Measurements from ENCODE around the gene LDB2. TPM values are rescaled to one million over a fixed set of nuclear protein-coding genes. Genes with fewer than 3 reads are reported as not detected.

LDB2 gene
- total and polyA plus RNA-seq, 2 donors (not counting 3 experiments of a cell fraction or from before 2014, with no cell fraction given) = 127 to 223 TPM

GRCh38 chr4:16492872-16493271 lies 405.6 kb downstream of the LDB2 start:
- Histone ChIP-seq H2AFZ (ENCODE audit: low read depth, low read length) (no peak overlapping the region), H3K4me3 (replicated peaks in 1 of 3; ENCODE audit: insufficient read depth in 1 of 3, low read depth in 1 of 3, low read length in 3 of 3) (no peak overlapping the region), H3K9ac (replicated peaks; ENCODE audit: extremely low read depth, insufficient read depth, low read length) (no peak overlapping the region), H3K4me2 (ENCODE audit: insufficient read depth, low read length) (no peak overlapping the region), H4K20me1 (replicated peaks; ENCODE audit: control insufficient read depth, extremely low read depth, insufficient read depth, low read length) (no peaks in the 10 kb centered on the region), H3K27me3 (ENCODE audit: control insufficient read depth in 2 of 2, insufficient read depth in 2 of 2, low read length in 2 of 2) (peaks cover 0 to 2% of the 10 kb centered on the region in 2 experiments), H3K9me1 (replicated peaks; ENCODE audit: control insufficient read depth, extremely low read depth, insufficient read depth, low read length) (no peaks in the 10 kb centered on the region), H3K79me2 (ENCODE audit: control insufficient read depth, insufficient read depth, low read length) (no peaks in the 10 kb centered on the region), H3K4me1 (ENCODE audit: control insufficient read depth, extremely low read depth, insufficient read depth, low read length) (no peaks in the 10 kb centered on the region), H3K9me3 (replicated peaks; ENCODE audit: control insufficient read depth, insufficient read depth, low read length) (no peaks in the 10 kb centered on the region), H3K27ac (ENCODE audit: insufficient read depth, low read depth, low read length) (no peak overlapping the region), H3K36me3 (ENCODE audit: control insufficient read depth in 2 of 2, extremely low read depth in 1 of 2, insufficient read depth in 2 of 2, low read length in 2 of 2) (no peaks in the 10 kb centered on the region)
- ChIA-PET CTCF (interaction anchor here (0.7 kb wide), 1 partner anchor 88 kb away, joined by 3 read pairs; no protein-coding TSS in a partner anchor), POLR2A (no interaction called here)
- dilution Hi-C loops (cut with MboI; ENCODE audit: extremely low pct_ligation_motif_present, low sequenced_read_pairs) = no loop called here
- FAIRE-seq (no peak), DNase-seq (ENCODE audit: low read depth, low spot score) (no peak)
- no TSS peak for BruUV-seq (replicated peaks)
- intact Hi-C loops (cut with micrococcal nuclease) = no loop called here
- TF ChIP-seq EZH2 (IDR thresholded peaks at IDR 0.05; ENCODE audit: borderline replicate concordance, low read depth, low read length, severe bottlenecking) (no peak), GATA2 (IDR thresholded peaks at IDR 0.05; ENCODE audit: insufficient read depth, insufficient read length, low read depth, low read length) (no peak), JUN (IDR thresholded peaks at IDR 0.05; ENCODE audit: borderline replicate concordance, insufficient read depth, insufficient read length, low read depth) (no peak), CTCF (IDR thresholded peaks at IDR 0.05; ENCODE audit: extremely low read depth in 1 of 2, insufficient read depth in 1 of 2, low read depth in 1 of 2, low read length in 2 of 2) (no peak), POLR2A (IDR thresholded peaks at IDR 0.05; ENCODE audit: low read depth, low read length) (no peak), MAX (IDR thresholded peaks at IDR 0.05; ENCODE audit: insufficient read depth, insufficient read length) (no peak), MYC (IDR thresholded peaks at IDR 0.05; ENCODE audit: low read depth, low read length) (no peak), FOS (IDR thresholded peaks at IDR 0.05; ENCODE audit: borderline replicate concordance, insufficient read depth, low read length) (no peak), POLR2AphosphoS5 (IDR thresholded peaks at IDR 0.05; ENCODE audit: insufficient read depth, low read depth, low read length) (no peak)
